Activated naive CD8-positive, alpha-beta T cell (primary cell): ENCODE measurements around the gene PEX11A.

Source experiments
- H3K27ac Mint-ChIP-seq: one replicate; pipeline ENCODE4 v1.8.0; 2021; ENCODE audit warnings: mixed read lengths
- H3K27me3 Mint-ChIP-seq: one replicate; pipeline ENCODE4 v1.8.0; 2021; ENCODE audit warnings: mixed read lengths
- H3K36me3 Mint-ChIP-seq: one replicate; pipeline ENCODE4 v1.8.0; 2021; ENCODE audit warnings: mixed read lengths
- H3K4me1 Mint-ChIP-seq: one replicate; pipeline ENCODE4 v1.8.0; 2021; ENCODE audit warnings: low read depth, mixed read lengths
- H3K4me3 Mint-ChIP-seq: one replicate; pipeline ENCODE4 v1.8.0; 2021; ENCODE audit warnings: mild to moderate bottlenecking, mixed read lengths
- H3K9me3 Mint-ChIP-seq: one replicate; pipeline ENCODE4 v1.8.0; 2021; ENCODE audit warnings: low read depth, mixed read lengths

Gene PEX11A

GRCh38 chr15:89654301-89654761, 36.2 kb downstream of the PEX11A start:
- H3K27me3 Mint-ChIP-seq: peaks cover 35% of the 10 kb centered on the region
- no peak overlapping the region for H3K27ac Mint-ChIP-seq
- H3K4me3 Mint-ChIP-seq: peak overlapping the region; percentile 82
- no peaks in the 10 kb centered on the region for H3K36me3 Mint-ChIP-seq
- H3K9me3 Mint-ChIP-seq: no peaks in the 10 kb centered on the region
- H3K4me1 Mint-ChIP-seq: peaks cover 13% of the 10 kb centered on the region

DNA sequence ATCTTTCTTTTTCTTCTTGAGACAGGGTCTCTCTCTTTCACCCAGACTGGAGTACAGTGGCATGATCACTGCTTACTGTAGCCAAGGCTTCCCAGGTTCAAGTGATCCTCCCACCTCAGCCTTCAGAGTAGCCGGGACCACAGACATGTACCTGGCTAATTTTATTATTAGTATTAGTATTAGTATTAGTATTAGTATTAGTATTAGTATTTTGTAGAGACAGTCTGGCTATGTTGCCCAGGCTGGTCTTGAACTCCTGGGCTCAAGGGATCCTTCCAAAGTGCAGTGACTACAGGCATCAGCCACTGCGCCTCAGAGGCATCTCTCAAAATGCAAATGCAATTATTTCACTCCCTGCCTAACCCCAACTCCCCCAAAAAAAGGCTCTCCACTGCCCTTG, 37.0 kb downstream of the PEX11A start:
- H3K36me3 Mint-ChIP-seq: no peaks in the 10 kb centered on the region

GRCh38 chr15:89652666-89653065, 37.9 kb downstream of the PEX11A start:
- H3K4me1 Mint-ChIP-seq: peaks cover 13% of the 10 kb centered on the region
- H3K4me3 Mint-ChIP-seq: no peak overlapping the region
- H3K9me3 Mint-ChIP-seq: no peaks in the 10 kb centered on the region
- peaks cover 29% of the 10 kb centered on the region for H3K27me3 Mint-ChIP-seq
- no peak overlapping the region for H3K27ac Mint-ChIP-seq
- H3K36me3 Mint-ChIP-seq: no peaks in the 10 kb centered on the region

More for the DNA sequence above, 37.0 kb downstream of the PEX11A start:
- H3K27me3 Mint-ChIP-seq: peaks cover 31% of the 10 kb centered on the region
- H3K27ac Mint-ChIP-seq: no peak overlapping the region
- peaks cover 13% of the 10 kb centered on the region for H3K4me1 Mint-ChIP-seq
- H3K9me3 Mint-ChIP-seq: no peaks in the 10 kb centered on the region
- H3K4me3 Mint-ChIP-seq: peak overlapping the region; percentile 32

DNA sequence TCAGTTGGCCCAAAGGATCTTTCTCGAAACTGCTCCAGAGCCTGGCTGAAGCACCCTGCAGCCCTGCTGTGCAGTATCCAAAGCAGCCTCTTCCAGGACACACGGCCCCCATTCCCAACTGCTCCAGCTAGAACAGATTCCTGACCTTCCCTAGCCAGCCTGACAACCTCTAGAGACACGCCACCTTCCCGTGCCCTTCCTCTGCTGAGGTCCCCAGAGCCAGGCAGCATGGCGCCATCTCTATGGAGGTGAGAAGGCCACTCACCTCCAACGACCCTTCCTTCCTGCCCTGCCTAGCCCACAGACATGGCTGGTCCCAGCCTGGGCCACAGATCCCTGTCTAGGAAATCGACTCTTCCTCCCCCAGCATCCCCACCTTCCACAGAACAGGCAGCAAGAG, 38.4 kb downstream of the PEX11A start:
- Mint-ChIP-seq H3K27ac (no peak overlapping the region), H3K36me3 (no peaks in the 10 kb centered on the region), H3K9me3 (no peaks in the 10 kb centered on the region), H3K4me1 (peaks cover 13% of the 10 kb centered on the region), H3K4me3 (no peak overlapping the region), H3K27me3 (peaks cover 26% of the 10 kb centered on the region)

DNA sequence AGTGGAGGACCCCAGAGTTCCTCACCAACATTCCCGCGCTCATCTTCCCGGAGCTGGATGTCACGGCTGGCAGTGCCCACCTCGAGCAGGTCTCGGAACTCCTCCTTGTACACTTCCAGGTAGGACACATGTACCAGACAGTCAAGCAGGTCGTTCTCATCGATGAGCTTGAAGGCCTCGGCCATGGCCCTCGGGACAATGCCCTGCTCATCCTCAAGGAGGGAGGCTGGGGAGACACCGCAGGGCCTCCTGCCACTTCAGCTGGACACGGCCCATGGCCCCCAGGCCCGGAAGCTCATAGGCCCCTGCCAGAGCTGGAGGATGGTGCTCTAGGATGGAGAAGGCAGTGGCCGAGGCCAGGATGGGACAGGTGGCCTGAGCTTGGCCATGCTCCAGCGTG, 40.8 kb downstream of the PEX11A start:
- H3K36me3 Mint-ChIP-seq: no peaks in the 10 kb centered on the region
- H3K27me3 Mint-ChIP-seq: peaks cover 15% of the 10 kb centered on the region
- H3K27ac Mint-ChIP-seq: no peak overlapping the region
- no peaks in the 10 kb centered on the region for H3K9me3 Mint-ChIP-seq
- peaks cover 5% of the 10 kb centered on the region for H3K4me1 Mint-ChIP-seq
- H3K4me3 Mint-ChIP-seq: no peak overlapping the region

GRCh38 chr15:89649013-89649625, 41.4 kb downstream of the PEX11A start:
- Mint-ChIP-seq H3K27ac (no peak overlapping the region), H3K4me3 (no peak overlapping the region), H3K36me3 (no peaks in the 10 kb centered on the region), H3K4me1 (no peaks in the 10 kb centered on the region), H3K9me3 (no peaks in the 10 kb centered on the region), H3K27me3 (peaks cover 9% of the 10 kb centered on the region)

GRCh38 chr15:89648106-89649012, 42.2 kb downstream of the PEX11A start:
- Mint-ChIP-seq H3K4me3 (no peak overlapping the region), H3K9me3 (no peaks in the 10 kb centered on the region), H3K27ac (no peak overlapping the region), H3K27me3 (peaks cover 8% of the 10 kb centered on the region), H3K36me3 (no peaks in the 10 kb centered on the region), H3K4me1 (no peaks in the 10 kb centered on the region)

GRCh38 chr15:89647191-89647851, 43.2 kb downstream of the PEX11A start:
- Mint-ChIP-seq H3K9me3 (no peaks in the 10 kb centered on the region), H3K27me3 (peaks cover 4% of the 10 kb centered on the region), H3K4me1 (no peaks in the 10 kb centered on the region), H3K27ac (no peak overlapping the region), H3K36me3 (no peaks in the 10 kb centered on the region), H3K4me3 (no peak overlapping the region)

DNA sequence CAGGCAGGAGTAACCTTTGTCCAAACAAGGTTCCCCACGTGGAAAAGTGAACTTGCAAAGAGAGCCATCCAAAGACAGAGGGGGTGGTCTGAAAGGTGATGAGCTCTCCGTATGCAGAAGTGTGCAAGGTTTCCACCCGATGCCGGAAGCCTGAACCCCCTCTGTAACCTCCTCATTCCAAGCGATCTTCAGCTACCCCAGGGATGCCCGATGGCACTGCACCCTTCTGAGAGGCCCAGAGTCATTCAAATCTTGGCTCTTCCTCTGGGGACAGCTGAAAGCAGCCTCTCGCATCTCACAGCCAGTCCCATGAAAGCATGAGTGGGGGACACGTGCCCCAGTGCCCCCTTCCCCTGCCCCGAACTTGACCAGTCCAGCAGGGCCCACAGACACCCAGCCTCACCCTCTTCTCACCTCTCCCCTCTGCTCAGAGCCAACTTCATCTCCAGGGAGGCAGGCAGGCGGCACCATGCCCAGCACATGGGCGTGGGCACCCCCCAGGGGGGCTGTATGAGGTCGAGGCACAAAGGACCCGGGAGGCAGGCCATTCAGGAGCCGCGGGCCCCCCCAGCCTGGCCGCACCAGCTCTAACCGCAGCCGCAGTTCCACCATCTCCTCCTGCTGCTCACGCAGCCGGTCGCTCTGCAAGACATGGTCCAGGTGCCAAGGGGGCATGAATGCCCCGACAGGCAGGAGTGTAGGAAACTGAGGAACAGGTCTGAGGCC, 44.0 kb downstream of the PEX11A start:
- Mint-ChIP-seq H3K27me3 (no peaks in the 10 kb centered on the region), H3K4me1 (no peaks in the 10 kb centered on the region), H3K27ac (no peak overlapping the region), H3K9me3 (no peaks in the 10 kb centered on the region), H3K4me3 (no peak overlapping the region), H3K36me3 (no peaks in the 10 kb centered on the region)

- no peaks in the 10 kb centered on the region for H3K27me3 Mint-ChIP-seq
- H3K27ac Mint-ChIP-seq: no peak overlapping the region
- no peaks in the 10 kb centered on the region for H3K4me1 Mint-ChIP-seq
- no peak overlapping the region for H3K4me3 Mint-ChIP-seq
- H3K9me3 Mint-ChIP-seq: no peaks in the 10 kb centered on the region
- H3K36me3 Mint-ChIP-seq: no peaks in the 10 kb centered on the region
These were observed 44.9 kb downstream of the PEX11A start for GRCh38 chr15:89645680-89646079.

DNA sequence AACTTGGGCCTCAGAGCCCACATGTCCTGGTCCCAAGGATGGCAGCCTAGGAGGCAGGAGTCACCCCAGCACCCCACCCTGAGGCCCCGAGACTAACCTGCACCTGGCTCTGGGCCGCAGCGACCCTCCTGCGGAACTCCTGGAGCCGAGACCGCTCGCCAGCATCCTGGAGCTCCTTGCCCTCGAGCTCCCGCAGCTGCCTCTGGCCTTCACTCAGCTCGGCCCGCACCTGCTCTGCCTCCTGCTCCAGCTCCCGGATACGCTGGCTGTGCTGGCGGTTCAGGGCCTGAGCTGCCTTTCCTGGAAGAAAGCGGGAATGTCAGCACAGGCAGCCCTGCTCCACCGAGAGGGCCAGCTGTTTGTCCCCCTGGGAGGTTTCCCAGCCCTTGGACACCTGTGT, 48.4 kb downstream of the PEX11A start:
- no peak overlapping the region for H3K4me3 Mint-ChIP-seq
- no peak overlapping the region for H3K27ac Mint-ChIP-seq
- no peaks in the 10 kb centered on the region for H3K4me1 Mint-ChIP-seq
- no peaks in the 10 kb centered on the region for H3K27me3 Mint-ChIP-seq
- no peaks in the 10 kb centered on the region for H3K9me3 Mint-ChIP-seq
- H3K36me3 Mint-ChIP-seq: no peaks in the 10 kb centered on the region

DNA sequence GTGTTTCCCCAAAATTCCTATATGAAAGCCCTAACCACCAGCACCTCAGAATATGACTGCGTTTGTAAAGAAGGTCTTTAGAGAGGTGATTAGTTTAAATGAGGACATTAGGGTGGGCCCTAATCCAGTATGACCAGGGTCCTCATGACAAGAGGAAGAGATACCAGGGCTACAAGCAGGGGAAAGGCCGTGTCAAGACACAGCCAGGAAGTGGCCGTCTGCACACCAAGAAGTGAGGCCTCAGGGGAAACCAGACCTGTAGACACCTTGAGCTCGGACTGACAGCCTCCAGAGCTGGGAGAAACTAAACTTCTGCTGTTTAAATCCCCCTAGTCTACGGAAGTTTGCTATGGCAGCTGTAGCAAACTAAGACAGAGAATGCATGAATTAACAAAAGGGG, 49.5 kb downstream of the PEX11A start:
- H3K9me3 Mint-ChIP-seq: no peaks in the 10 kb centered on the region
- H3K4me3 Mint-ChIP-seq: no peak overlapping the region
- no peaks in the 10 kb centered on the region for H3K36me3 Mint-ChIP-seq

GRCh38 chr15:89640245-89640644, 50.3 kb downstream of the PEX11A start:
- Mint-ChIP-seq H3K36me3 (no peaks in the 10 kb centered on the region), H3K4me3 (no peak overlapping the region), H3K27ac (no peak overlapping the region), H3K27me3 (no peaks in the 10 kb centered on the region), H3K9me3 (no peaks in the 10 kb centered on the region), H3K4me1 (no peaks in the 10 kb centered on the region)

More for the DNA sequence above, 49.5 kb downstream of the PEX11A start:
- no peaks in the 10 kb centered on the region for H3K4me1 Mint-ChIP-seq
- H3K27me3 Mint-ChIP-seq: no peaks in the 10 kb centered on the region
- no peak overlapping the region for H3K27ac Mint-ChIP-seq

DNA sequence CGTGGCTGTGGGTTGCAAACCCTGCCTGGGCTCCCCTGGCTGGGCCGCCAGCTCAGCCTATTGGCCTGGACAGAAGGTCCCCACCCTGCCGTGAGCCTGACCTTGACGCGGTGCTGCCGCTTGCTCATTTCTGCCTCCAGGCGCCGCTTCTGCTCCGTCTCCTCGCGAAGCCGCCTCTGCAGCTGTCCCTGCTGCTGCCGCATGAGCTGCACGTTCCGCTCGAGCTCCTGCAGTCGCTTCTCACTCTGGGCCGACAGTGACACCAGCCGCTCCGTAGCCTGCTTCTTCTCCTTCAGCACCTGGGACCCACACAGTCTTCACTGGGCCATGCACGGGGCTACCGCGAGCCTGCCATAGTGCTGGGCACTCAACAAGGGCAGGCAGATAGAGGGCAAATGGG, 57.0 kb downstream of the PEX11A start:
- H3K9me3 Mint-ChIP-seq: no peaks in the 10 kb centered on the region
- H3K36me3 Mint-ChIP-seq: peaks cover 2% of the 10 kb centered on the region
- H3K27me3 Mint-ChIP-seq: no peaks in the 10 kb centered on the region
- no peak overlapping the region for H3K27ac Mint-ChIP-seq
- no peak overlapping the region for H3K4me3 Mint-ChIP-seq
- H3K4me1 Mint-ChIP-seq: no peaks in the 10 kb centered on the region
